H9 (cell line): ENCODE results near the gene ATPAF1. TPM values are rescaled to one million over a fixed set of nuclear protein-coding genes. Genes with fewer than 3 reads are reported as not detected.

Source experiments
- DNase-seq: peaks from one replicate; pipeline ENCODE4 v3.0.0-alpha.2; 2017
- H2AFZ ChIP-seq: one replicate; pipeline ENCODE4 v1.6.1; 2013; ENCODE audit warnings: mild to moderate bottlenecking, low read length, control low read depth, moderate library complexity
- H2AK5ac ChIP-seq: 2 replicates; pipeline ENCODE4 v1.6.1; 2013; ENCODE audit warnings: low read length, control low read depth, mixed read lengths; ENCODE audit not compliant: insufficient read length
- H2BK120ac ChIP-seq: one replicate; pipeline ENCODE4 v1.6.1; 2013; ENCODE audit warnings: low read depth, mild to moderate bottlenecking, low read length, control low read depth, inconsistent platforms; ENCODE audit not compliant: poor library complexity, severe bottlenecking
- H2BK12ac ChIP-seq: 2 replicates; pipeline ENCODE4 v1.6.1; 2013; ENCODE audit warnings: low read length, control low read depth, mixed read lengths, low read depth; ENCODE audit not compliant: insufficient read length
- H2BK15ac ChIP-seq: 2 replicates; pipeline ENCODE4 v1.6.1; 2013; ENCODE audit warnings: low read depth, low read length, control low read depth
- H2BK20ac ChIP-seq: one replicate; pipeline ENCODE4 v1.6.1; 2013; ENCODE audit warnings: low read depth, mild to moderate bottlenecking, low read length, control low read depth, inconsistent platforms; ENCODE audit not compliant: poor library complexity, severe bottlenecking
- H2BK5ac ChIP-seq: 2 replicates; pipeline ENCODE4 v1.6.1; 2013; ENCODE audit warnings: low read length, control low read depth, mixed read lengths; ENCODE audit not compliant: insufficient read length
- H3K14ac ChIP-seq: 2 replicates; pipeline ENCODE4 v1.6.1; 2013; ENCODE audit warnings: low read length, control low read depth; ENCODE audit not compliant: insufficient read depth
- H3K18ac ChIP-seq: 2 replicates; pipeline ENCODE4 v1.6.1; 2013; ENCODE audit warnings: low read depth, mild to moderate bottlenecking, mixed read lengths, low read length, control low read depth; ENCODE audit not compliant: insufficient read length
- H3K23ac ChIP-seq: 2 replicates; pipeline ENCODE4 v1.6.1; 2013; ENCODE audit warnings: low read length, control low read depth, mixed read lengths, low read depth; ENCODE audit not compliant: insufficient read length
- H3K23me2 ChIP-seq: 2 replicates; pipeline ENCODE4 v1.6.1; 2013; ENCODE audit warnings: low read depth, mild to moderate bottlenecking, mixed read lengths, low read length, control low read depth; ENCODE audit not compliant: insufficient read length, poor library complexity, severe bottlenecking
- H3K27ac ChIP-seq: 2 replicates; pipeline ENCODE4 v1.5.1; 2013; ENCODE audit warnings: low read length, control low read depth, mixed read lengths, low read depth; ENCODE audit not compliant: insufficient read length
- H3K27me3 ChIP-seq: 2 replicates; pipeline ENCODE4 v1.6.1; 2013; ENCODE audit warnings: low read length, control low read depth, inconsistent platforms; ENCODE audit not compliant: insufficient read depth
- H3K4ac ChIP-seq: 2 replicates; pipeline ENCODE4 v1.6.1; 2013; ENCODE audit warnings: low read depth, mild to moderate bottlenecking, control low read depth, inconsistent platforms, low read length, moderate library complexity
- H3K4me1 ChIP-seq: 2 replicates; pipeline ENCODE4 v1.6.1; 2013; ENCODE audit warnings: low read length, control low read depth, inconsistent platforms; ENCODE audit not compliant: insufficient read depth
- H3K4me2 ChIP-seq: 2 replicates; pipeline ENCODE4 v1.6.1; 2013; ENCODE audit warnings: low read length, control low read depth, mixed read lengths; ENCODE audit not compliant: insufficient read length, insufficient read depth
- H3K56ac ChIP-seq: 2 replicates; pipeline ENCODE4 v1.6.1; 2013; ENCODE audit warnings: low read depth, mild to moderate bottlenecking, mixed read lengths, low read length, control low read depth; ENCODE audit not compliant: insufficient read length
- H3K79me1 ChIP-seq: 2 replicates; pipeline ENCODE4 v1.6.1; 2013; ENCODE audit warnings: low read depth, mild to moderate bottlenecking, moderate library complexity, low read length, control low read depth, inconsistent platforms; ENCODE audit not compliant: insufficient read depth, poor library complexity, severe bottlenecking
- H3K79me2 ChIP-seq: 2 replicates; pipeline ENCODE4 v1.6.1; 2013; ENCODE audit warnings: low read length, control low read depth, inconsistent platforms; ENCODE audit not compliant: insufficient read depth
- H3K9ac ChIP-seq: 2 replicates; pipeline ENCODE4 v1.6.1; 2013; ENCODE audit warnings: low read length, control low read depth, mixed read lengths; ENCODE audit not compliant: insufficient read length; ENCODE audit errors: extremely low read depth
- H3K9me3 ChIP-seq: one replicate; pipeline ENCODE4 v1.6.1; 2013; ENCODE audit warnings: low read depth, low read length, inconsistent platforms; ENCODE audit not compliant: control insufficient read depth
- H3T11ph ChIP-seq: one replicate; pipeline ENCODE4 v1.6.1; 2013; ENCODE audit warnings: mild to moderate bottlenecking, low read length, control low read depth, inconsistent platforms
- H4K20me1 ChIP-seq: one replicate; pipeline ENCODE4 v1.6.1; 2013; ENCODE audit not compliant: control insufficient read depth, insufficient read length, insufficient read depth
- H4K5ac ChIP-seq: 2 replicates; pipeline ENCODE4 v1.6.1; 2013; ENCODE audit warnings: low read depth, mild to moderate bottlenecking, mixed read lengths, low read length, control low read depth; ENCODE audit not compliant: insufficient read length
- H4K8ac ChIP-seq: replicated peaks from 2 replicates; pipeline ENCODE4 v1.6.1; 2013; ENCODE audit warnings: low read length, control low read depth, mixed read lengths, low read depth; ENCODE audit not compliant: insufficient read length
- H4K91ac ChIP-seq: 2 replicates; pipeline ENCODE4 v1.6.1; 2013; ENCODE audit warnings: low read depth, mild to moderate bottlenecking, moderate library complexity, mixed read lengths, low read length, control low read depth; ENCODE audit not compliant: insufficient read length
- H3K27ac Mint-ChIP-seq, 3 experiments: 2 replicates in 2 of 3; 3 replicates in 1 of 3; pipeline ENCODE4 v1.8.0; 2020 to 2021; ENCODE audit warnings: mixed read lengths in 3 of 3, mild to moderate bottlenecking in 1 of 3, moderate library complexity in 1 of 3
- H3K27me3 Mint-ChIP-seq: 2 replicates; pipeline ENCODE4 v1.8.0; 2021; ENCODE audit warnings: low read depth, mild to moderate bottlenecking, moderate library complexity, mixed read lengths
- H3K36me3 Mint-ChIP-seq, 3 experiments: 2 replicates in 2 of 3; 3 replicates in 1 of 3; pipeline ENCODE4 v1.8.0; 2020 to 2021; ENCODE audit warnings: low read depth in 3 of 3, mixed read lengths in 3 of 3; ENCODE audit not compliant: insufficient read depth in 1 of 3
- H3K4me1 Mint-ChIP-seq, 2 experiments: 2 replicates each; pipeline ENCODE4 v1.8.0; 2020; ENCODE audit warnings: mixed read lengths in 2 of 2
- H3K4me3 Mint-ChIP-seq, 2 experiments: 2 replicates in 1 of 2; 3 replicates in 1 of 2; pipeline ENCODE4 v1.8.0; 2020 to 2021; ENCODE audit warnings: mild to moderate bottlenecking in 2 of 2, mixed read lengths in 2 of 2, moderate library complexity in 1 of 2
- H3K9me3 Mint-ChIP-seq, 2 experiments: 2 replicates in 1 of 2; 3 replicates in 1 of 2; pipeline ENCODE4 v1.8.0; 2020; ENCODE audit warnings: mild to moderate bottlenecking in 2 of 2, mixed read lengths in 2 of 2, moderate library complexity in 1 of 2
- CTCF ChIP-seq: fragments of 200-600 bp; sonication (generic); conservative IDR thresholded peaks from 3 replicates; pipeline ENCODE4 v1.8.0; 2021; ENCODE audit warnings: antibody characterized with exemption, mild to moderate bottlenecking
- WGBS: extraction: QIAGEN DNeasy Blood & Tissue Kit; methylation state at CpG from one replicate; pipeline ENCODE4 v1.1.7; 2013; ENCODE audit warnings: missing lambda C conversion rate, low lambda C conversion rate, mixed read lengths; ENCODE audit not compliant: insufficient read length; ENCODE audit errors: extremely low coverage; 5-methylcytosine and 5-hydroxymethylcytosine counted together
- total RNA-seq: library from RNA; stranded (reverse); gene quantifications from 2 replicates; pipeline ENCODE4 v1.2.1, GENCODE V29; 2021

ATPAF1 gene
- total RNA-seq, 1 experiment from 2014 or later: 57.3 TPM

- WGBS: no CpG with 5 or more reads among the region's 2 CpGs
- Histone ChIP-seq H3K9me3 (no peaks in the 10 kb centered on the region), H3K27ac (no peak overlapping the region), H3K4me2 (no peak overlapping the region), H3K27me3 (no peaks in the 10 kb centered on the region), H4K20me1 (no peaks in the 10 kb centered on the region), H2AK5ac (no peak overlapping the region), H2BK12ac (no peak overlapping the region), H4K91ac (no peak overlapping the region), H3K14ac (no peak overlapping the region), H3K79me2 (no peaks in the 10 kb centered on the region), H2AFZ (no peak overlapping the region), H4K8ac (no peak overlapping the region), H3K56ac (no peak overlapping the region), H4K5ac (no peak overlapping the region), H2BK120ac (no peak overlapping the region), H3T11ph (no peak overlapping the region), H2BK5ac (no peak overlapping the region), H2BK20ac (no peak overlapping the region), H3K4me1 (peaks cover 3% of the 10 kb centered on the region; the same call in 1 of the 2 replicates), H3K23me2 (no peaks in the 10 kb centered on the region), H3K18ac (no peak overlapping the region), H3K4ac (no peak overlapping the region), H3K79me1 (peaks cover 2% of the 10 kb centered on the region), H3K23ac (no peak overlapping the region), H3K9ac (no peak overlapping the region), H2BK15ac (no peak overlapping the region)
- Mint-ChIP-seq H3K27ac (0 out of 7 replicates have a peak overlapping the region, but pooled peaks of 1 of the 3 experiments have one; percentile 44), H3K4me1 (peaks cover 25 to 30% of the 10 kb centered on the region in 2 experiments), H3K36me3 (peaks cover 0 to 10% (median 2%) of the 10 kb centered on the region in 3 experiments; a peak in 3 of 7 replicates), H3K9me3 (no peaks in the 10 kb centered on the region), H3K4me3 (no peak overlapping the region), H3K27me3 (peaks cover 3% of the 10 kb centered on the region)
- no peak for DNase-seq
- no peak for TF ChIP-seq CTCF
Observed at GRCh38 chr1:46606255-46606965, 61.8 kb downstream of the ATPAF1 start.
